Activated naive CD8-positive, alpha-beta T cell (primary cell): Measurements from ENCODE around the gene AHDC1.
A peak's percentile ranks its signal among the peaks of the same experiment; 100 is the strongest.

ENCODE experiments used
- H3K27ac Mint-ChIP-seq: one replicate; pipeline ENCODE4 v1.8.0; 2021; ENCODE audit warnings: mixed read lengths
- H3K27me3 Mint-ChIP-seq: one replicate; pipeline ENCODE4 v1.8.0; 2021; ENCODE audit warnings: mixed read lengths
- H3K36me3 Mint-ChIP-seq: one replicate; pipeline ENCODE4 v1.8.0; 2021; ENCODE audit warnings: mixed read lengths
- H3K4me1 Mint-ChIP-seq: one replicate; pipeline ENCODE4 v1.8.0; 2021; ENCODE audit warnings: low read depth, mixed read lengths
- H3K4me3 Mint-ChIP-seq: one replicate; pipeline ENCODE4 v1.8.0; 2021; ENCODE audit warnings: mild to moderate bottlenecking, mixed read lengths
- H3K9me3 Mint-ChIP-seq: one replicate; pipeline ENCODE4 v1.8.0; 2021; ENCODE audit warnings: low read depth, mixed read lengths

AHDC1 gene

DNA sequence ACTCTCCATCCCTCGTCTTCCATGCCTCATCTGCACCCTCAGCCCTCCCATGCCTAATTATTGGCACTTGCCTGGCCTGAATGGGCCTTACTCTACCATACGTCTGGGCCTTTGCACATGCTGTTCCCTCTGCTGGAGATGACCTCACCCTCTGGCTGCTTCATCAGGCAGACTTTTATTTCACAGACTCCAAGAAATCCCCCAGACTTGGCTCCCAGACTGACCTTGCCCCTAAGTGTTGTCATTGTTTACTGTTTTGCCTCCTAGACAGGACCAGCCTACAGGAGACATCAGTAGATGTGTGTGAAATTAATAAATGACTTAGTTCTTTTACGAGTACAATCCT is 5.2 kb upstream of the AHDC1 start:
- Mint-ChIP-seq H3K4me1 (peaks cover 36% of the 10 kb centered on the region), H3K27me3 (no peaks in the 10 kb centered on the region), H3K36me3 (no peaks in the 10 kb centered on the region), H3K27ac (no peak overlapping the region), H3K9me3 (no peaks in the 10 kb centered on the region), H3K4me3 (no peak overlapping the region)

DNA sequence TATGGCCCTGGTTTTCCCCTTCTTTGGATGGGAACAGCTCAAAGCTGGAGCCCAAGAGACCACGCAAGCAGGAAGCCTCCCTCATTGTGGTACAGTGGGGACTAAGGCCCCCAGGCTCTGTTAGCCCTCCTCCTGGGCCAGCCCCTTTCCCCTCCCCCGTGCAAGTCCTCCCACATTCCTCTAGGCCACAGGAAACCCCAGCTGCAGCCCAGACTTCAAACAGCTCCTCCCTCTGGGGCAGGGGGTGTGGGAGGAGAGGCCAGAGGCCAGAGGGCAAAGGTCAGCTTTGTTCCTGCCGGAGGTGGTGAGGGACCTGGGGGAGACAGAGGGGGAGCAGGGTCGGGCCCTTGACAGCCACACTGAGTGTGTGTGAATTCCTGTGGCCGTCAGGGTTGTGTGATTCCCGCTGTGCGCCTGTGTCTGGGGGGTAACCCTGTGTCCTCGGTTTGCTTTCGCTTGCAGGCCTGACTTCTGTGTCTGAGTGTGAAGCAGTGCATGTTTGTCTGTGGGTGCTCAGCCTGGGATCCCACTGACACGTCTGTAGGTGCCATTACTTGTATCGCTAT is 3.4 kb upstream of the AHDC1 start:
- H3K4me3 Mint-ChIP-seq, result no peak overlapping the region
- H3K4me1 Mint-ChIP-seq, result peaks cover 27% of the 10 kb centered on the region
- no peaks in the 10 kb centered on the region for H3K36me3 Mint-ChIP-seq
- no peaks in the 10 kb centered on the region for H3K9me3 Mint-ChIP-seq
- H3K27ac Mint-ChIP-seq, result no peak overlapping the region
- H3K27me3 Mint-ChIP-seq, result no peaks in the 10 kb centered on the region

GRCh38 chr1:27606708-27607238 is 2.8 kb upstream of the AHDC1 start:
- no peaks in the 10 kb centered on the region for H3K36me3 Mint-ChIP-seq
- H3K9me3 Mint-ChIP-seq, result no peaks in the 10 kb centered on the region
- no peak overlapping the region for H3K4me3 Mint-ChIP-seq
- peak overlapping the region; percentile 77 for H3K27ac Mint-ChIP-seq
- H3K27me3 Mint-ChIP-seq, result no peaks in the 10 kb centered on the region
- H3K4me1 Mint-ChIP-seq, result peaks cover 25% of the 10 kb centered on the region

DNA sequence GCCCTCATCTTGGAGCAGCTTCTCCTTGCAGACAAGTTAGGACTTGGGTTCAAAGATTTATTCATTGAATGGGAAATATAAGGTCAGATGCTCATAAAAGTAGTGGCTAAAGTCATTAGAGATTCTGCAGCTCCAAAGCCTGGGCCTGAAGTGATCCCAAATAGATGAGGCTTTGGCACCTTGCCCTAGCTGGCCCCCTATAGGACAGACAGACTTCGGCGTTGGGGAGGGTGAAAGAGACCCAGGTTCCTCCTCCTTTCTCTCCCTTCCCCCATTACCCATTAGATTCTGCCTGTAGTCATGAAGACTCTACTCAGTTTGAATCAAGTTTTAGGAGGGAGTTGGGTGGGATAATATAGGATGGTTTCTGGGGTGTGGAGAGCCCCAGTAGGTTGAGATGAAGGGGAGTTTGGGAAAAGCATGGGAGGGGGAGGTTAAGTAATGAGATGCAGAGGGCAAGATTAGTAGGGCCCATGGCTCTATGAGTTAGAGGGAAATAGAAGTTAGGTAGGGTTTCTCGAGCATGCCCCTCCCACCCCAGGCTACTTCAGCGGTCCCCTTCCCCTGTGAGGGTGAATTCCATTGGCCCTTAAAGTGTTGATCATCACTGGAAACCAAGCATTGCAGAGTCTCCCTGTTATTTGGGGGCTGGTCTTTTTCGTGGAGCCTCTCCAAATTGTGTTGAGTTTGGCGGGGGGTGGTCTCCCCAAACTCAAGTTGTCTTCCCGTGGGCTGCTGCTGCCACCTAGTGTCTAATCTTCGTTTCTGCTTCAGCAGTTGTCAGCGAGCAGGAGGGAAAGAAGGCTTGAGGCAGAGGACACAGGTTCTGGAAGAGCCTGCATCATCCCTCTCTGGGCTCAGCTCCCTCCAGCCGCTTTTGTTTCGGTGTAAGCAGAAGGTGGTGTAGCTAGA is 2.1 kb upstream of the AHDC1 start:
- Mint-ChIP-seq H3K9me3 (no peaks in the 10 kb centered on the region), H3K4me3 (peak overlapping the region; percentile 34), H3K4me1 (peaks cover 30% of the 10 kb centered on the region), H3K36me3 (no peaks in the 10 kb centered on the region), H3K27ac (peak overlapping the region; percentile 77), H3K27me3 (no peaks in the 10 kb centered on the region)

- H3K4me1 Mint-ChIP-seq, result peaks cover 37% of the 10 kb centered on the region
- H3K4me3 Mint-ChIP-seq, result peak overlapping the region; percentile 94
Observed at GRCh38 chr1:27605300-27605766, 1.4 kb upstream of the AHDC1 start.

GRCh38 chr1:27604579-27605299 is 795 bp upstream of the AHDC1 start:
- no peaks in the 10 kb centered on the region for H3K36me3 Mint-ChIP-seq
- peaks cover 43% of the 10 kb centered on the region for H3K4me1 Mint-ChIP-seq
- H3K27me3 Mint-ChIP-seq, result no peaks in the 10 kb centered on the region
- H3K4me3 Mint-ChIP-seq, result peak overlapping the region; percentile 94
- no peaks in the 10 kb centered on the region for H3K9me3 Mint-ChIP-seq
- H3K27ac Mint-ChIP-seq, result peak overlapping the region; percentile 78

More at GRCh38 chr1:27605300-27605766, 1.4 kb upstream of the AHDC1 start:
- H3K9me3 Mint-ChIP-seq, result no peaks in the 10 kb centered on the region
- H3K36me3 Mint-ChIP-seq, result no peaks in the 10 kb centered on the region
- H3K27me3 Mint-ChIP-seq, result no peaks in the 10 kb centered on the region
- no peak overlapping the region for H3K27ac Mint-ChIP-seq

DNA sequence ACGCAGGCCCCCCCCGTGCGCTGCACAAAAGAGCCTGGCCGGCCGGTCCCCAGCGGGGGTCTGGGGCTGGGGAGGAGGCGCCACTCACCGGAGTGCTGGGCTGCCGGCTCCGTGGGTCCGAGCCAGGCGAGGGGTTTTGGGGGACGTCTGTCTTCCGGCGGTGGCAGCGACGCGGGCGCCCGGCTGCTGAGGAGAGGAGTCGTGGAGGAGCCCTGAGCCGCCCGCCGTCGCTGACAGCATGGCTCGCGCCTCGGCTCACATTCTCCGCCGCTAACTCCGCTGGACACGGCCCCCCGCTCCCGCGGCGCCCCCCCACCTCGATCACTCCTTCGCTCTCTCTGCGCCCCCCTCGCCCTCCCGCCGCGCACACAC is 649 bp downstream of the AHDC1 start:
- H3K36me3 Mint-ChIP-seq, result no peaks in the 10 kb centered on the region
- H3K4me3 Mint-ChIP-seq, result peak overlapping the region; percentile 94
- no peak overlapping the region for H3K27ac Mint-ChIP-seq

GRCh38 chr1:27602462-27603308 is 1.3 kb downstream of the AHDC1 start:
- Mint-ChIP-seq H3K27ac (peak overlapping the region; percentile 50), H3K4me3 (peak overlapping the region; percentile 84), H3K27me3 (no peaks in the 10 kb centered on the region), H3K36me3 (no peaks in the 10 kb centered on the region), H3K9me3 (no peaks in the 10 kb centered on the region), H3K4me1 (peaks cover 56% of the 10 kb centered on the region)

More for the DNA sequence above, 649 bp downstream of the AHDC1 start:
- no peaks in the 10 kb centered on the region for H3K27me3 Mint-ChIP-seq
- no peaks in the 10 kb centered on the region for H3K9me3 Mint-ChIP-seq
- H3K4me1 Mint-ChIP-seq, result peaks cover 56% of the 10 kb centered on the region

DNA sequence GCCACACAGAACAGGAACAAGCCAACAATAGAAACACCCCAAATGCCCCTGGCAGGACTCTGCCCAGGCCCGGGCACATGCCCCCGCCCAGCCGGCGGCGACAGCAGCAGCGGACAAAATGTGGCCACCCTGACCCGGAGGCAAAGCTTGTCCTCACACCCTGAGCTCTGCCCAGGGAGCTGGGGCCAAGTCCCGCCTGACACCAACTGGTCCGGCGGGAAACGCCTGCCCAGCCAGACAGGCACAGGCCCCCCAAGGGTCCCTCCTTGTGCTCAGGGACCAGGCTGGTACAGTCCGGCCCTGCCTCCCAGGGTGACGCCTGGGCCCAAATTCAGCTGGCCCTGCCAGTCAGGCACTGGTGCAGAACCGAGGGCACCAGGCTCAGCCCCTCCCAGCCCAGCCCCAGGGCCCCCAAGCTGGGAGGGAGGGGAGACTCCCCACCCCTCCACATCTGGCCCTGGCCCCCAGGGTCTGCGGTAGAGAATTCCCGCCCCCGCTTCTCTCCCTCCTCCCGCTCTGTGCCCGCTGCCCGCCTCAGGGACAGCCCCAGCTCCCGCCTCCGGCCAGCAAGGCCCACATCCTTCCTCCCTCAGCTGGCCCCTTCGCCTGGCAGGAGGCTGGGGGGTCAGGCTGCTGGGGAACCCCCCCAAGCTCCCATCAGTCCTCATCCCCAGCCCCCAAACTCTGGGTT is 2.0 kb downstream of the AHDC1 start:
- Mint-ChIP-seq H3K27ac (no peak overlapping the region), H3K36me3 (no peaks in the 10 kb centered on the region), H3K4me1 (peaks cover 56% of the 10 kb centered on the region), H3K27me3 (no peaks in the 10 kb centered on the region), H3K9me3 (no peaks in the 10 kb centered on the region), H3K4me3 (peak overlapping the region; percentile 84)

GRCh38 chr1:27601321-27601770 is 2.6 kb downstream of the AHDC1 start:
- Mint-ChIP-seq H3K27me3 (no peaks in the 10 kb centered on the region), H3K9me3 (no peaks in the 10 kb centered on the region), H3K4me3 (peak overlapping the region; percentile 55), H3K36me3 (no peaks in the 10 kb centered on the region), H3K27ac (no peak overlapping the region), H3K4me1 (peaks cover 50% of the 10 kb centered on the region)

GRCh38 chr1:27600498-27601175 is 3.3 kb downstream of the AHDC1 start:
- Mint-ChIP-seq H3K36me3 (no peaks in the 10 kb centered on the region), H3K9me3 (no peaks in the 10 kb centered on the region), H3K4me1 (peaks cover 44% of the 10 kb centered on the region), H3K27ac (peak overlapping the region; percentile 13), H3K27me3 (no peaks in the 10 kb centered on the region), H3K4me3 (peak overlapping the region; percentile 55)

DNA sequence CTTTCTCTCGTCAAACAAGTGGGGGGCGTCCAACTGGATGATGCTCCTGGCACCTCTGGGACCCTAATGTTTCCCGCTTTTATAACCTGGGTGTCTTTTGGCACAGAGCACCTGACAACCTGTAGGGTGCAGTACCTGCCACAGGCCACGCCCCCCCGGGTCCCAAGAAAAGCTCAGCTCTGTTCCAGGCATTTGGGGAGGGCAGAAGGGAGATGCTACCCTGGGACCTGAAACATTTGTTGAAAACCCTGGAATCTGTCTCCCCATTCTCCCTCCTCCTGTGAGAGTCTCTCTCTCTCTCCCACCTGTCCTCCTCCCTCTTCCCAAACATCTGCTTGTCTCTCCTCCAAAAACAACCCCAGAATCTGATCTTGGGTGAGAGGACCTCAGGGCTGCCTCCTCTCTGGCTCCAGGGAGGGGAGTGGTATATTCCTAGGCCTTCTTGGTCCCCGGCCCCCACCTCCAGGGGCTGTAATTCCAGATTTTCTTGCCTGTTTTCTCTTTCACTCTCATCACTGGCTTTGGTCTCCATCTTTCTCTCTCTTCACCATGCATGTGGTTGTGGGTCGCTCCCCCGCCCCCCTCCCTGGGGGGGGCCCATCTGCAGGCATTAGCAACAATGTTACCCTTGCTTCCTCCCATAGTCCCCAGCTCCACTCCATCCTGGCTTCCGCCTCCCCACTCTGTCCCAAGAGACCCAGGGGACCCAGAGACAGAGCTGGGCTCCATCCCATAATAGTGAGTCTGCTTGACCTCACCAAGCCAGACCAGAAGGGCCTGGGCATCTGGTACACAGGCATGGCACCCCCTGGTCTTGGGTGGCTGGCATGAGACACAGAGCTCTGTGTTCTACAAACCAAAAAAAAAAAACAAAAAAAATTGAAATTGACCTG is 4.1 kb downstream of the AHDC1 start:
- peaks cover 39% of the 10 kb centered on the region for H3K4me1 Mint-ChIP-seq
- no peaks in the 10 kb centered on the region for H3K36me3 Mint-ChIP-seq
- no peaks in the 10 kb centered on the region for H3K27me3 Mint-ChIP-seq
- H3K27ac Mint-ChIP-seq, result no peak overlapping the region
- H3K9me3 Mint-ChIP-seq, result no peaks in the 10 kb centered on the region
- H3K4me3 Mint-ChIP-seq, result peak overlapping the region; percentile 63
